Naive thymus-derived CD4-positive, alpha-beta T cell (primary cell): Measurements from ENCODE around the gene FSD1. TPM values are rescaled to one million over a fixed set of nuclear protein-coding genes. Genes with fewer than 3 reads are reported as not detected.

Experiments used
- ATAC-seq: fragments of 150-1000 bp; cut with Tn5 transposase; 2 replicates; pipeline ENCODE4 v1.10.0; 2021; ENCODE audit warnings: mild to moderate bottlenecking, moderate library complexity
- CTCF ChIA-PET: fragments of 350-600 bp; sonication (Branson Sonifier 250); formaldehyde crosslinking; loops from one replicate; lab custom pipeline; 2021; ENCODE audit warnings: antibody characterized with exemption; lab: Charles Lee
- POLR2A ChIA-PET: fragments of 350-600 bp; sonication (Branson Sonifier 250); formaldehyde crosslinking; loops from one replicate; lab custom pipeline; 2021; ENCODE audit warnings: antibody characterized with exemption, inconsistent platforms; lab: Charles Lee
- DNase-seq, 9 donors: peaks; one replicate each; pipeline versions ENCODE4 v3.0.0 to v3.0.0-alpha.2; 2020 to 2022; ENCODE audit warnings: mixed read lengths in 1 of 9
- H3K27ac ChIP-seq: one replicate; pipeline ENCODE4 v1.7.0; 2013; ENCODE audit warnings: mild to moderate bottlenecking, low read depth, low read length, moderate library complexity
- H3K27me3 ChIP-seq, 2 donors: one replicate each; pipeline ENCODE4 v1.7.0; 2013; ENCODE audit warnings: low read length in 2 of 2, mild to moderate bottlenecking in 2 of 2, moderate library complexity in 2 of 2; ENCODE audit not compliant: control insufficient read depth in 2 of 2, insufficient read depth in 2 of 2
- H3K36me3 ChIP-seq, 3 experiments: 1 replicate in 2 of 3; 2 replicates in 1 of 3; pipeline ENCODE4 v1.7.0; 2013; ENCODE audit warnings: low read length in 3 of 3, mild to moderate bottlenecking in 3 of 3, moderate library complexity in 1 of 3; ENCODE audit not compliant: insufficient read depth in 3 of 3, control insufficient read depth in 2 of 3
- H3K4me1 ChIP-seq, 2 donors: one replicate each; pipeline ENCODE4 v1.7.0; 2013; ENCODE audit warnings: low read length in 2 of 2, mild to moderate bottlenecking in 2 of 2, moderate library complexity in 1 of 2; ENCODE audit not compliant: control insufficient read depth in 2 of 2, insufficient read depth in 2 of 2
- H3K4me3 ChIP-seq: 2 replicates; pipeline ENCODE4 v1.7.0; 2013; ENCODE audit warnings: mild to moderate bottlenecking, low read length
- H3K9me3 ChIP-seq, 3 experiments: 1 replicate in 2 of 3; 2 replicates in 1 of 3; pipeline ENCODE4 v1.7.0; 2013; ENCODE audit warnings: low read length in 3 of 3; ENCODE audit not compliant: control insufficient read depth in 2 of 3
- H3K27ac Mint-ChIP-seq, 9 donors: one replicate each; pipeline ENCODE4 v1.8.0; 2020 to 2022; ENCODE audit warnings: mixed read lengths in 9 of 9, mild to moderate bottlenecking in 8 of 9, moderate library complexity in 5 of 9, inconsistent platforms in 2 of 9
- H3K27me3 Mint-ChIP-seq, 5 donors: one replicate each; pipeline ENCODE4 v1.8.0; 2021 to 2022; ENCODE audit warnings: mixed read lengths in 5 of 5, mild to moderate bottlenecking in 1 of 5
- H3K36me3 Mint-ChIP-seq, 5 donors: one replicate each; pipeline ENCODE4 v1.8.0; 2020 to 2022; ENCODE audit warnings: mixed read lengths in 5 of 5, mild to moderate bottlenecking in 3 of 5, inconsistent platforms in 1 of 5
- H3K4me1 Mint-ChIP-seq, 7 donors: one replicate each; pipeline ENCODE4 v1.8.0; 2020 to 2022; ENCODE audit warnings: mixed read lengths in 7 of 7, mild to moderate bottlenecking in 3 of 7, inconsistent platforms in 1 of 7
- H3K4me3 Mint-ChIP-seq, 10 donors: one replicate each; pipeline ENCODE4 v1.8.0; 2020 to 2022; ENCODE audit warnings: mild to moderate bottlenecking in 10 of 10, mixed read lengths in 10 of 10, moderate library complexity in 6 of 10, inconsistent platforms in 2 of 10
- H3K9me3 Mint-ChIP-seq, 11 donors: one replicate each; pipeline ENCODE4 v1.8.0; 2020 to 2022; ENCODE audit warnings: mixed read lengths in 11 of 11, mild to moderate bottlenecking in 4 of 11, inconsistent platforms in 1 of 11, moderate library complexity in 1 of 11
- intact Hi-C, 2 donors: fragments of 100-400 bp; cut with micrococcal nuclease; formaldehyde crosslinking; loops; one replicate each; pipeline ENCODE4 v1.15.1; 2023
- polyA plus RNA-seq, 2 donors: library from polyadenylated mRNA; unstranded; fragments of 300-500 nt; fragmentation: Illumina TruSeq; gene quantifications; one replicate each; pipeline ENCODE4 v1.2.3, GENCODE V29; 2021
- total RNA-seq, 6 experiments: library from RNA in 5 of 6; stranded (reverse) in 5 of 6; gene quantifications; 1 replicate in 5 of 6; 2 replicates in 1 of 6; pipeline ENCODE4 v1.2.3 and lab custom pipeline; 2021 to 2026

Gene FSD1
- total and polyA plus RNA-seq, 7 experiments from 2014 or later = 0.95 to 18.9 (median 2.3) TPM

GRCh38 chr19:4366666-4367335 is 62.4 kb downstream of the FSD1 start:
- H3K27me3 Mint-ChIP-seq = no peaks in the 10 kb centered on the region
- Histone ChIP-seq H3K36me3 (peaks cover 0 to 66% (median 5%) of the 10 kb centered on the region in 3 experiments), H3K27ac (peak overlapping the region; percentile 8), H3K27me3 (no peaks in the 10 kb centered on the region), H3K4me3 (no peak overlapping the region), H3K9me3 (no peaks in the 10 kb centered on the region), H3K4me1 (peaks cover 21 to 32% of the 10 kb centered on the region in 2 donors)
- POLR2A ChIA-PET = interaction anchor here (1.0 to 1.2 kb wide), 2 partner anchors 35 to 39 kb away, joined by 3 read pairs; partner anchors contain the start of gene CHAF1A
- CTCF ChIA-PET = no interaction called here
- peaks cover 22 to 46% (median 31%) of the 10 kb centered on the region in 7 donors for H3K4me1 Mint-ChIP-seq
- peaks cover 0 to 4% (median 3%) of the 10 kb centered on the region in 5 donors for H3K36me3 Mint-ChIP-seq
- peak overlapping the region; percentile 30 to 95 (median 78) for H3K27ac Mint-ChIP-seq
- ATAC-seq = no peak
- intact Hi-C loops = no loop called here
- H3K4me3 Mint-ChIP-seq = peak overlapping the region in 2 of 10 donors; percentile 6 to 44
- H3K9me3 Mint-ChIP-seq = no peaks in the 10 kb centered on the region
- no peak for DNase-seq

DNA sequence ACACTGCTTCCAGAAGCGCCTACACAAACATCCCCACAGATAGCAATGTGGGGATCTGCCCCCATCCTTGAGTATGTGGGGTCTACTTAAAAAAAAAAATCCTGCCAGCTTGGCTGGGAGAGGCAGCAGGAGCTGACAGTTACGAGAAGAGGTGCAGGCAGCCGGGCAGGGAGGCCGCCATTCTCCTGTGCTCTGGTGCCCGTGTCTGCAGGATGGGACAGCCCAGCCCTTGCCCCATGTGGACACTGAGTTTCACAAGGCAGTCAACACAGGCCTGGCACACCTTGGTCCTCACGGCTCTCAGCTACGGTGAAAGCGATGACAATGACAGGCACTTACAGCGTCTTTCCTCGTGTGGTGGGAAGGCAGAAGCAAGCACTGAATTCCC is 62.9 kb downstream of the FSD1 start:
- no peaks in the 10 kb centered on the region for H3K9me3 Mint-ChIP-seq
- peaks cover 22 to 51% (median 31%) of the 10 kb centered on the region in 7 donors for H3K4me1 Mint-ChIP-seq
- DNase-seq (no peak), ATAC-seq (no peak)
- peaks cover 21 to 32% of the 10 kb centered on the region in 2 donors for H3K4me1 ChIP-seq
- ChIA-PET POLR2A (interaction anchor here (1.0 to 1.7 kb wide), 3 partner anchors 24 to 39 kb away, joined by 3 to 7 read pairs (median 3); partner anchors contain the start of genes CHAF1A and MPND), CTCF (no interaction called here)
- H3K27me3 Mint-ChIP-seq = no peaks in the 10 kb centered on the region
- H3K36me3 ChIP-seq = peaks cover 0 to 61% (median 5%) of the 10 kb centered on the region in 3 experiments
- peak overlapping the region in 1 of 10 donors; percentile 96 for H3K4me3 Mint-ChIP-seq
- intact Hi-C loops = no loop called here
- no peak overlapping the region for H3K27ac ChIP-seq
- no peak overlapping the region for H3K4me3 ChIP-seq
- H3K27me3 ChIP-seq = no peaks in the 10 kb centered on the region
- no peaks in the 10 kb centered on the region for H3K9me3 ChIP-seq
- H3K27ac Mint-ChIP-seq = peak overlapping the region in 7 of 9 donors; percentile 60 to 95 (median 92)
- H3K36me3 Mint-ChIP-seq = peaks cover 0 to 3% (median 0%) of the 10 kb centered on the region in 5 donors

DNA sequence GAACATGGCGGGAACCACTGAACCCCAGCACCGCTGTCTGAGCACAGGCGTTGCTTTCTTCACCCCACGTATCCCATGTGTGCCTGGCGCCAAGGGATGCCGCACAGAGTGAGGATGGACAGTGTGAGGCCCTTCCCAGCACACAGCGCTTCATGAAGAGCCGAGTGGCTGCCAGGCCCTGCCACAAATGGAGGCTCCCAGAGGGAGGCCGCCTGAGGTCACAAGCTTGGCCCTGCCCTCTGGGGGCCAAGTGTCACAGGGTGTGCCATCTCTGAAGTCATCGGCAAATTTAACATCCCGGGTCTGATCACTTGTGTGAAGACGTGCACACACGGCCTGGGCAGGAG is 63.4 kb downstream of the FSD1 start:
- no peaks in the 10 kb centered on the region for H3K9me3 Mint-ChIP-seq
- H3K27me3 Mint-ChIP-seq = no peaks in the 10 kb centered on the region
- peaks cover 21 to 32% of the 10 kb centered on the region in 2 donors for H3K4me1 ChIP-seq
- CTCF ChIA-PET = no interaction called here
- no peaks in the 10 kb centered on the region for H3K9me3 ChIP-seq
- H3K27ac Mint-ChIP-seq = peak overlapping the region in 8 of 9 donors; percentile 53 to 95 (median 85)
- H3K36me3 Mint-ChIP-seq = peaks cover 0 to 3% (median 0%) of the 10 kb centered on the region in 5 donors
- POLR2A ChIA-PET = interaction anchor here (1.0 to 1.7 kb wide), 2 partner anchors 24 to 34 kb away, joined by 3 to 7 read pairs; partner anchors contain the start of genes CHAF1A and MPND
- H3K4me1 Mint-ChIP-seq = peaks cover 22 to 51% (median 35%) of the 10 kb centered on the region in 7 donors
- ATAC-seq (no peak), DNase-seq (no peak)
- intact Hi-C loops = loop anchor here in 1 of 2 donors (2.0 kb wide), 1 partner anchor 25 kb away; the partner anchor contains the start of gene MPND
- no peak overlapping the region for H3K4me3 ChIP-seq
- H3K36me3 ChIP-seq = peaks cover 0 to 56% (median 5%) of the 10 kb centered on the region in 3 experiments
- peak overlapping the region in 6 of 10 donors; percentile 14 to 96 (median 46) for H3K4me3 Mint-ChIP-seq
- H3K27me3 ChIP-seq = no peaks in the 10 kb centered on the region
- peak overlapping the region; percentile 68 for H3K27ac ChIP-seq

DNA sequence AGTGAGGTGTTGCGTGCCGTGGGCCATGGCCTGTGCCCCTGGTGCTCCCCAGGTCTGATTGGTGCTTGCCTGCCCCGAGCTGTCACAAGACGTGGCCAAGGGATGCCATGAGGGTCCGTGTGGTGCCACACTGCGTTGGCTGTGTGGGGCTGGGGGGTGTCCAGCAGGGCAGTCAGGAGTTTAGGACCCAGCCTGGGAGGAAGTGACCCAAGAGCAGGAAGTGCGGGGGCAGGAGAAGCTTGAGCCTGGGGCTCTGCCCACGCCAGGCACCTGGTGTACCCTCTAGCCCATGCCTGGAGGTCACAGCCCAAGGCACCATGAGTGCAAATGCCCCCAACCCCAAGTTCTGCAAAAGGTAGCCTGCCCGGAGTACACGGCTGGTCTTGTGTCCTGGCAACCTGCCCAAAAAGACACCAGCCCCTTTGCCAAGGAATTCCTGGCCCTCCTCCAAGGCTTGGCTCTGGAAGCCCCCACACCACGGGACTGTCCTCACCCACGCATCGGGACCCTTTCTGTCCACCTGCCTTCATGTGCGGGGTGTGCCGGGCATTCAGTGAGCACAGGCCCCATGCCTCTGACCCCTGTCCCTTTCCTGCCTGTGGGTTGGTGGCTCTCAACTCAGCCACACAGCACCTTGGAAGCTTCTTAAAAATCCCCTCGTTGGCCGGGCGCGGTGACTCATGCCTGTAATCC is 63.9 kb downstream of the FSD1 start:
- peaks cover 0 to 3% (median 0%) of the 10 kb centered on the region in 5 donors for H3K36me3 Mint-ChIP-seq
- Histone ChIP-seq H3K4me1 (peaks cover 21 to 32% of the 10 kb centered on the region in 2 donors), H3K27ac (peak overlapping the region; percentile 68), H3K27me3 (no peaks in the 10 kb centered on the region), H3K36me3 (peaks cover 0 to 51% (median 5%) of the 10 kb centered on the region in 3 experiments), H3K9me3 (no peaks in the 10 kb centered on the region), H3K4me3 (peak overlapping the region; percentile 76)
- intact Hi-C loops = loop anchor here in 1 of 2 donors (2.0 kb wide), 1 partner anchor 25 kb away; the partner anchor contains the start of gene MPND
- ATAC-seq (no peak), DNase-seq (no peak)
- no peaks in the 10 kb centered on the region for H3K9me3 Mint-ChIP-seq
- H3K27ac Mint-ChIP-seq = peak overlapping the region; percentile 85 to 95 (median 93)
- POLR2A ChIA-PET = interaction anchor here (1.0 to 2.5 kb wide), 3 partner anchors 25 to 34 kb away, joined by 3 to 29 read pairs (median 7); partner anchors contain the start of genes CHAF1A, MPND and SH3GL1
- H3K27me3 Mint-ChIP-seq = no peaks in the 10 kb centered on the region
- peaks cover 22 to 53% (median 37%) of the 10 kb centered on the region in 7 donors for H3K4me1 Mint-ChIP-seq
- peak overlapping the region; percentile 87 to 97 (median 94) for H3K4me3 Mint-ChIP-seq
- CTCF ChIA-PET = no interaction called here

- H3K4me1 ChIP-seq = peaks cover 21 to 32% of the 10 kb centered on the region in 2 donors
- H3K27ac ChIP-seq = peak overlapping the region; percentile 68
- no peaks in the 10 kb centered on the region for H3K9me3 ChIP-seq
- peak overlapping the region; percentile 76 for H3K4me3 ChIP-seq
- intact Hi-C loops = loop anchor here (1.0 to 2.0 kb wide), 5 partner anchors 11 to 102 kb away; partner anchors contain the start of genes MPND (in 2 of the 2) and SH3GL1 (in 2 of the 2)
- Mint-ChIP-seq H3K4me3 (peak overlapping the region; percentile 87 to 97 (median 94)), H3K27ac (peak overlapping the region; percentile 85 to 96 (median 94)), H3K36me3 (peaks cover 0 to 3% (median 0%) of the 10 kb centered on the region in 5 donors), H3K9me3 (no peaks in the 10 kb centered on the region), H3K27me3 (no peaks in the 10 kb centered on the region), H3K4me1 (peaks cover 22 to 57% (median 42%) of the 10 kb centered on the region in 7 donors)
- ATAC-seq (peak; percentile 76), DNase-seq (peak; percentile 38 to 77 (median 74))
- ChIA-PET POLR2A (interaction anchor here (0.6 to 2.5 kb wide), 6 partner anchors 10 to 205 kb away, joined by 3 to 29 read pairs (median 5); partner anchors contain the start of genes CHAF1A, MPND, SH3GL1 and YJU2), CTCF (interaction anchor here (1.0 to 1.4 kb wide), 4 partner anchors 30 to 33 kb away, joined by 3 to 11 read pairs (median 4); partner anchors contain the start of genes CHAF1A, SH3GL1 and STAP2)
- H3K27me3 ChIP-seq = no peaks in the 10 kb centered on the region
- peaks cover 0 to 41% (median 5%) of the 10 kb centered on the region in 3 experiments for H3K36me3 ChIP-seq
These were observed 64.9 kb downstream of the FSD1 start for GRCh38 chr19:4369109-4369887.
